ENCODE results near the gene CYTIP.

CYTIP gene

GRCh38 chr2:157460897-157461296, 17.0 kb upstream of the CYTIP start:
- no peak for DNase-seq

- DNase-seq = no peak
Measured at GRCh38 chr2:157460384-157460837, 16.5 kb upstream of the CYTIP start.

GRCh38 chr2:157459486-157459885, 15.6 kb upstream of the CYTIP start:
- DNase-seq = no peak

GRCh38 chr2:157447741-157448140, 3.9 kb upstream of the CYTIP start:
- no peak for DNase-seq

- DNase-seq = no peak
Measured at GRCh38 chr2:157447031-157447430, 3.1 kb upstream of the CYTIP start.

GRCh38 chr2:157444641-157445040, 752 bp upstream of the CYTIP start:
- no peak for DNase-seq

- no peak for DNase-seq
Measured at GRCh38 chr2:157443090-157443489, 799 bp downstream of the CYTIP start.

GRCh38 chr2:157442636-157443035, 1.3 kb downstream of the CYTIP start:
- DNase-seq = no peak

GRCh38 chr2:157442191-157442590, 1.7 kb downstream of the CYTIP start:
- no peak for DNase-seq

- no peak for DNase-seq
Measured at GRCh38 chr2:157441072-157441454, 2.8 kb downstream of the CYTIP start.

- DNase-seq = no peak
Measured at GRCh38 chr2:157440404-157441071, 3.4 kb downstream of the CYTIP start.

- no peak for DNase-seq
Measured at GRCh38 chr2:157439824-157440186, 4.1 kb downstream of the CYTIP start.

GRCh38 chr2:157438863-157439823, 4.7 kb downstream of the CYTIP start:
- no peak for DNase-seq

- no peak for DNase-seq
Measured at GRCh38 chr2:157433394-157433793, 10.5 kb downstream of the CYTIP start.

GRCh38 chr2:157432475-157433106, 11.3 kb downstream of the CYTIP start:
- DNase-seq = no peak

GRCh38 chr2:157431176-157431575, 12.7 kb downstream of the CYTIP start:
- DNase-seq = no peak

- no peak for DNase-seq
Measured at GRCh38 chr2:157428500-157429175, 15.3 kb downstream of the CYTIP start.

- DNase-seq = no peak
Measured at GRCh38 chr2:157427922-157428303, 16.0 kb downstream of the CYTIP start.

GRCh38 chr2:157427003-157427921, 16.6 kb downstream of the CYTIP start:
- no peak for DNase-seq

- DNase-seq = no peak
Measured at GRCh38 chr2:157426477-157426994, 17.4 kb downstream of the CYTIP start.

- no peak for DNase-seq
Measured at GRCh38 chr2:157424374-157424773, 19.5 kb downstream of the CYTIP start.

GRCh38 chr2:157421964-157422363, 21.9 kb downstream of the CYTIP start:
- no peak for DNase-seq
